Astrocyte (in vitro differentiated cells and primary cell): ENCODE measurements around the gene VWA1. TPM values are rescaled to one million over a fixed set of nuclear protein-coding genes. Genes with fewer than 3 reads are reported as not detected.
"Not testable (repeated sequence)": the region's sequence is repeated elsewhere in the genome, so short reads cannot be mapped to it uniquely, and the experiment has no call there.

ENCODE experiments used
- DNase-seq: peaks from one replicate; pipeline ENCODE4 v3.0.0-alpha.2; 2010; ENCODE audit warnings: low read depth
- FAIRE-seq: peaks from 2 replicates; lab custom pipeline; 2011; peaks lifted over from hg19 to GRCh38; lab: Jason Lieb, UNC
- H2AFZ ChIP-seq: 2 replicates; pipeline ENCODE4 v1.6.0; 2012; ENCODE audit warnings: low read depth, low read length, inconsistent platforms
- H3K27ac ChIP-seq: 2 replicates; pipeline ENCODE4 v1.5.1; 2011; ENCODE audit warnings: low read depth, low read length, inconsistent platforms
- H3K27me3 ChIP-seq: 2 replicates; pipeline ENCODE4 v1.6.0; 2011; ENCODE audit warnings: low read length, inconsistent platforms; ENCODE audit not compliant: insufficient read depth
- H3K36me3 ChIP-seq: 2 replicates; pipeline ENCODE4 v1.5.1; 2011; ENCODE audit warnings: low read length, inconsistent platforms; ENCODE audit not compliant: insufficient read depth
- H3K4me1 ChIP-seq: 2 replicates; pipeline ENCODE4 v1.5.1; 2011; ENCODE audit warnings: low read length, inconsistent platforms; ENCODE audit not compliant: insufficient read depth
- H3K4me2 ChIP-seq: 2 replicates; pipeline ENCODE4 v1.6.0; 2012; ENCODE audit warnings: low read length, inconsistent platforms
- H3K4me3 ChIP-seq: 2 replicates; pipeline ENCODE4 v1.5.1; 2011; ENCODE audit warnings: low read depth, mild to moderate bottlenecking, low read length, inconsistent platforms; ENCODE audit not compliant: insufficient read depth
- H3K79me2 ChIP-seq: 2 replicates; pipeline ENCODE4 v1.6.0; 2012; ENCODE audit warnings: mild to moderate bottlenecking, low read length, inconsistent platforms; ENCODE audit not compliant: insufficient read depth
- H3K9ac ChIP-seq: 2 replicates; pipeline ENCODE4 v1.6.0; 2012; ENCODE audit warnings: mild to moderate bottlenecking, low read length, inconsistent platforms
- H3K9me3 ChIP-seq: 2 replicates; pipeline ENCODE4 v1.5.1; 2012; ENCODE audit warnings: low read depth, mild to moderate bottlenecking, low read length, inconsistent platforms; ENCODE audit not compliant: insufficient read depth
- H4K20me1 ChIP-seq: 2 replicates; pipeline ENCODE4 v1.6.0; 2012; ENCODE audit warnings: low read length, inconsistent platforms; ENCODE audit not compliant: insufficient read depth
- H3K27ac Mint-ChIP-seq: one replicate; pipeline ENCODE4 v1.8.0; 2021; ENCODE audit warnings: mild to moderate bottlenecking, mixed read lengths; ENCODE audit not compliant: unreplicated experiment
- H3K27me3 Mint-ChIP-seq: one replicate; pipeline ENCODE4 v1.8.0; 2021; ENCODE audit warnings: low read depth, mixed read lengths; ENCODE audit not compliant: unreplicated experiment
- H3K36me3 Mint-ChIP-seq: one replicate; pipeline ENCODE4 v1.8.0; 2021; ENCODE audit warnings: low read depth, mixed read lengths; ENCODE audit not compliant: unreplicated experiment
- H3K4me1 Mint-ChIP-seq: one replicate; pipeline ENCODE4 v1.8.0; 2021; ENCODE audit warnings: low read depth, mixed read lengths; ENCODE audit not compliant: unreplicated experiment
- H3K4me3 Mint-ChIP-seq: one replicate; pipeline ENCODE4 v1.8.0; 2021; ENCODE audit warnings: mild to moderate bottlenecking, moderate library complexity, mixed read lengths; ENCODE audit not compliant: unreplicated experiment
- H3K9me3 Mint-ChIP-seq: one replicate; pipeline ENCODE4 v1.8.0; 2021; ENCODE audit warnings: mild to moderate bottlenecking, mixed read lengths; ENCODE audit not compliant: unreplicated experiment
- CTCF ChIP-seq: IDR thresholded peaks from 2 replicates; pipeline ENCODE4 v1.5.1; 2011; ENCODE audit warnings: low read depth, mild to moderate bottlenecking, inconsistent platforms, low read length, moderate library complexity; ENCODE audit not compliant: insufficient read depth
- EZH2 ChIP-seq: IDR thresholded peaks from 2 replicates; pipeline ENCODE4 v1.6.1; 2012; ENCODE audit warnings: mild to moderate bottlenecking, low read length, inconsistent platforms; ENCODE audit not compliant: insufficient read depth
- total RNA-seq: library from RNA; stranded (reverse); gene quantifications from 2 replicates; pipeline ENCODE4 v1.2.1, GENCODE V29; 2021

The VWA1 gene
- total RNA-seq, 1 donor from 2014 or later, result 60.4 TPM

- Histone ChIP-seq H3K36me3 (peaks cover 9% of the 10 kb centered on the region), H3K79me2 (peaks cover 15% of the 10 kb centered on the region), H3K9me3 (no peaks in the 10 kb centered on the region), H3K4me3 (no peak overlapping the region), H3K4me1 (no peaks in the 10 kb centered on the region), H3K9ac (no peak overlapping the region), H4K20me1 (peaks cover 29% of the 10 kb centered on the region), H3K27ac (no peak overlapping the region), H2AFZ (no peak overlapping the region), H3K4me2 (no peak overlapping the region), H3K27me3 (no peaks in the 10 kb centered on the region)
- FAIRE-seq, result no peak
- Mint-ChIP-seq H3K9me3 (no peaks in the 10 kb centered on the region), H3K27ac (no peak overlapping the region), H3K27me3 (no peaks in the 10 kb centered on the region), H3K4me3 (no peak overlapping the region), H3K4me1 (no peaks in the 10 kb centered on the region), H3K36me3 (peaks cover 13% of the 10 kb centered on the region)
- no peak for TF ChIP-seq EZH2
- no peak for TF ChIP-seq CTCF
- DNase-seq, result no peak
These were observed 47.4 kb downstream of the VWA1 start for GRCh38 chr1:1482856-1483255.

- no peak for TF ChIP-seq CTCF
- TF ChIP-seq EZH2, result no peak
- H4K20me1 ChIP-seq, result peaks cover 25% of the 10 kb centered on the region
- no peak overlapping the region for H3K4me2 ChIP-seq
- Mint-ChIP-seq H3K36me3 (peaks cover 13% of the 10 kb centered on the region), H3K27me3 (no peaks in the 10 kb centered on the region), H3K4me1 (no peaks in the 10 kb centered on the region), H3K27ac (no peak overlapping the region), H3K9me3 (no peaks in the 10 kb centered on the region), H3K4me3 (no peak overlapping the region)
- peaks cover 9% of the 10 kb centered on the region for H3K79me2 ChIP-seq
- H3K27ac ChIP-seq, result no peak overlapping the region
- no peak for DNase-seq
- no peaks in the 10 kb centered on the region for H3K4me1 ChIP-seq
- no peaks in the 10 kb centered on the region for H3K27me3 ChIP-seq
- no peak overlapping the region for H3K9ac ChIP-seq
- FAIRE-seq, result no peak
- no peaks in the 10 kb centered on the region for H3K9me3 ChIP-seq
- no peak overlapping the region for H2AFZ ChIP-seq
- no peak overlapping the region for H3K4me3 ChIP-seq
- peaks cover 13% of the 10 kb centered on the region for H3K36me3 ChIP-seq
These were observed 48.2 kb downstream of the VWA1 start for GRCh38 chr1:1483714-1484113.

GRCh38 chr1:1484976-1485750 lies 49.7 kb downstream of the VWA1 start:
- DNase-seq, H3K4me3 ChIP-seq, H3K27me3 Mint-ChIP-seq, H3K4me2 ChIP-seq, FAIRE-seq, H2AFZ ChIP-seq, H3K27ac ChIP-seq, H3K9me3 ChIP-seq, H3K4me1 ChIP-seq, H3K9me3 Mint-ChIP-seq, H3K4me3 Mint-ChIP-seq, H3K36me3 Mint-ChIP-seq, H3K9ac ChIP-seq, H3K4me1 Mint-ChIP-seq, H3K27ac Mint-ChIP-seq, H3K27me3 ChIP-seq, H3K79me2 ChIP-seq: not testable (repeated sequence)
- H3K36me3 ChIP-seq, result peaks cover 14% of the 10 kb centered on the region
- H4K20me1 ChIP-seq, result peaks cover 20% of the 10 kb centered on the region

- H3K36me3 Mint-ChIP-seq, DNase-seq, FAIRE-seq: not testable (repeated sequence)
These were observed 50.3 kb downstream of the VWA1 start for GRCh38 chr1:1485755-1486317.

More at GRCh38 chr1:1485755-1486317, 50.3 kb downstream of the VWA1 start:
- Histone ChIP-seq H4K20me1 (peaks cover 17% of the 10 kb centered on the region), H3K36me3 (peaks cover 18% of the 10 kb centered on the region), H3K79me2 (peaks cover 11% of the 10 kb centered on the region)
- H3K27me3 ChIP-seq, H3K4me3 ChIP-seq, H3K27me3 Mint-ChIP-seq, H3K9me3 Mint-ChIP-seq, H3K9me3 ChIP-seq, H3K4me3 Mint-ChIP-seq, H3K27ac ChIP-seq, H3K4me1 Mint-ChIP-seq, H2AFZ ChIP-seq, H3K4me1 ChIP-seq, H3K4me2 ChIP-seq, H3K9ac ChIP-seq, H3K27ac Mint-ChIP-seq: not testable (repeated sequence)
